OCI-LY7 (cell line): ENCODE results near the gene PUM1.

ENCODE experiments used
- EZH2phosphoT487 ChIP-seq: fragments of 200-600 bp; sonication (generic); IDR thresholded peaks from 2 replicates; pipeline ENCODE4 v1.6.1; 2018; ENCODE audit warnings: low read depth, borderline replicate concordance, mild to moderate bottlenecking, mixed run types, antibody characterized with exemption, low read length, moderate library complexity, mixed read lengths
- TF ChIP-seq, protein P1 (sequence below): fragments of 200-600 bp; sonication (generic); conservative IDR thresholded peaks from 2 replicates; pipeline ENCODE4 v1.5.1; 2014; ENCODE audit warnings: mild to moderate bottlenecking, antibody characterized with exemption, low read length, moderate library complexity, mixed read lengths

DNA sequence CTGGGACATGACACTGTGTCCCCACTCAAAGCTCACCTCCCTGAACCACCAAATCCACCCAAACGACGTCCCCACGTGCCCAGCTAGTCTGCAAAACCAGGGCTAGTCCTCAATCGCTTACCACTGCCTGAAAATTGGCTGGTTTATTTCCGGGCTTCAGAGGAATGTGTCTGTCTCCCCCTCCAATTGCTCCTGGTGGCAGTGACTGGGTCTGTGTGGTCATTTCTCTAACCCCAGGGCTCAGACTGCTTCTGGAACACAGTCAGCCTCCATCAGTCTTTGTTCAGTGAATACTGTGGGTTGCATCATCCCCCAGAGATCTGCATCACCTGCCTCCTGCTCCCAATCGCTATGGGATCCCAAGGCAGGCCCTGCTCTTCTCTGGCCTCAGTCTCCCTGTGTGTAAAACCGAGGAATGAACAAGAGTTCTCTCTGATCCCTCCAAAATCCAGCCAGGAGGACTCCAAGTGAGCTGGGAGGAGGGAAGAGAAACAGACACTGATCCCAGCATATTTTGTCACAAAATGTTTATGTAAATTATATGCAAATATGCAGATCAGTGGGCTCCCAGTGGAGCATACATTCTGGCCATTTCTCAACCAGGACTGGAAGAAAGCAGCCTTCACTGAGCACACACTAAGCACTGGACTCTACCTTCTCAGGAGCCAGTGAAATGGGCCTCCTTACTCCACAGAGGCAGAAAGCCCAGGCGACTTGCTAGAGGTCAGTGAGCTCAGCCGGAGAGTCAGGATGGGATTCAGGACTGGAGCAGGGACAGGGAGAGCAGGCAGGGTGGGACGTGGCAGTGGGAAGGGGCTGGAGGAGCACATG, 177.8 kb downstream of the PUM1 start:
- TF ChIP-seq, protein P1, sequence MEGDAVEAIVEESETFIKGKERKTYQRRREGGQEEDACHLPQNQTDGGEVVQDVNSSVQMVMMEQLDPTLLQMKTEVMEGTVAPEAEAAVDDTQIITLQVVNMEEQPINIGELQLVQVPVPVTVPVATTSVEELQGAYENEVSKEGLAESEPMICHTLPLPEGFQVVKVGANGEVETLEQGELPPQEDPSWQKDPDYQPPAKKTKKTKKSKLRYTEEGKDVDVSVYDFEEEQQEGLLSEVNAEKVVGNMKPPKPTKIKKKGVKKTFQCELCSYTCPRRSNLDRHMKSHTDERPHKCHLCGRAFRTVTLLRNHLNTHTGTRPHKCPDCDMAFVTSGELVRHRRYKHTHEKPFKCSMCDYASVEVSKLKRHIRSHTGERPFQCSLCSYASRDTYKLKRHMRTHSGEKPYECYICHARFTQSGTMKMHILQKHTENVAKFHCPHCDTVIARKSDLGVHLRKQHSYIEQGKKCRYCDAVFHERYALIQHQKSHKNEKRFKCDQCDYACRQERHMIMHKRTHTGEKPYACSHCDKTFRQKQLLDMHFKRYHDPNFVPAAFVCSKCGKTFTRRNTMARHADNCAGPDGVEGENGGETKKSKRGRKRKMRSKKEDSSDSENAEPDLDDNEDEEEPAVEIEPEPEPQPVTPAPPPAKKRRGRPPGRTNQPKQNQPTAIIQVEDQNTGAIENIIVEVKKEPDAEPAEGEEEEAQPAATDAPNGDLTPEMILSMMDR = no peak
- TF ChIP-seq EZH2phosphoT487 = no peak
